ENCODE results near the gene UGT2A3.
"Not testable (repeated sequence)": the region's sequence is repeated elsewhere in the genome, so short reads cannot be mapped to it uniquely, and the experiment has no call there.

UGT2A3 gene

GRCh38 chr4:68953056-68953596 is 1.5 kb upstream of the UGT2A3 start:
- H3K4me1 ChIP-seq (ENCODE audit: control insufficient read depth, low read depth, low read length) = no peaks in the 10 kb centered on the region
- H3K9ac ChIP-seq (ENCODE audit: low read length) = no peak overlapping the region
- no peaks in the 10 kb centered on the region for H3K27me3 ChIP-seq (ENCODE audit: control insufficient read depth, insufficient read depth, low read length)
- H3K27ac ChIP-seq (ENCODE audit: low read length) = no peak overlapping the region
- H3K9me3 ChIP-seq (ENCODE audit: control insufficient read depth, low read depth, low read length) = no peaks in the 10 kb centered on the region
- H3K4me3 ChIP-seq (ENCODE audit: low read length) = no peak overlapping the region
- H3K36me3 ChIP-seq (ENCODE audit: control insufficient read depth, low read depth, low read length) = no peaks in the 10 kb centered on the region

GRCh38 chr4:68951806-68952585 is 392 bp upstream of the UGT2A3 start:
- Histone ChIP-seq H3K4me3 (ENCODE audit: low read length) (no peak overlapping the region), H3K4me1 (ENCODE audit: control insufficient read depth, low read depth, low read length) (no peaks in the 10 kb centered on the region)

GRCh38 chr4:68950033-68950432 is 1.6 kb downstream of the UGT2A3 start:
- Histone ChIP-seq H3K9me3 (ENCODE audit: control insufficient read depth, low read depth, low read length) (no peaks in the 10 kb centered on the region), H3K4me1 (ENCODE audit: control insufficient read depth, low read depth, low read length) (no peaks in the 10 kb centered on the region), H3K27ac (ENCODE audit: low read length) (no peak overlapping the region), H3K27me3 (ENCODE audit: control insufficient read depth, insufficient read depth, low read length) (no peaks in the 10 kb centered on the region), H3K36me3 (ENCODE audit: control insufficient read depth, low read depth, low read length) (no peaks in the 10 kb centered on the region), H3K4me3 (ENCODE audit: low read length) (no peak overlapping the region), H3K9ac (ENCODE audit: low read length) (no peak overlapping the region)

More at GRCh38 chr4:68951806-68952585, 392 bp upstream of the UGT2A3 start:
- Histone ChIP-seq H3K27me3 (ENCODE audit: control insufficient read depth, insufficient read depth, low read length) (no peaks in the 10 kb centered on the region), H3K36me3 (ENCODE audit: control insufficient read depth, low read depth, low read length) (no peaks in the 10 kb centered on the region), H3K27ac (ENCODE audit: low read length) (no peak overlapping the region), H3K9ac (ENCODE audit: low read length) (no peak overlapping the region), H3K9me3 (ENCODE audit: control insufficient read depth, low read depth, low read length) (no peaks in the 10 kb centered on the region)

- no peak overlapping the region for H3K27ac ChIP-seq (ENCODE audit: low read length)
- H3K4me3 ChIP-seq (ENCODE audit: low read length) = no peak overlapping the region
- H3K9me3 ChIP-seq (ENCODE audit: control insufficient read depth, low read depth, low read length) = no peaks in the 10 kb centered on the region
- no peak overlapping the region for H3K9ac ChIP-seq (ENCODE audit: low read length)
- no peaks in the 10 kb centered on the region for H3K36me3 ChIP-seq (ENCODE audit: control insufficient read depth, low read depth, low read length)
- no peaks in the 10 kb centered on the region for H3K27me3 ChIP-seq (ENCODE audit: control insufficient read depth, insufficient read depth, low read length)
- H3K4me1 ChIP-seq (ENCODE audit: control insufficient read depth, low read depth, low read length) = no peaks in the 10 kb centered on the region
Observed at GRCh38 chr4:68948985-68949384, 2.6 kb downstream of the UGT2A3 start.

GRCh38 chr4:68948044-68948743 is 3.4 kb downstream of the UGT2A3 start:
- no peak overlapping the region for H3K27ac ChIP-seq (ENCODE audit: low read length)
- no peaks in the 10 kb centered on the region for H3K36me3 ChIP-seq (ENCODE audit: control insufficient read depth, low read depth, low read length)
- H3K9me3 ChIP-seq (ENCODE audit: control insufficient read depth, low read depth, low read length) = no peaks in the 10 kb centered on the region
- no peak overlapping the region for H3K4me3 ChIP-seq (ENCODE audit: low read length)
- no peaks in the 10 kb centered on the region for H3K4me1 ChIP-seq (ENCODE audit: control insufficient read depth, low read depth, low read length)
- H3K27me3 ChIP-seq (ENCODE audit: control insufficient read depth, insufficient read depth, low read length) = no peaks in the 10 kb centered on the region
- no peak overlapping the region for H3K9ac ChIP-seq (ENCODE audit: low read length)

GRCh38 chr4:68929076-68929737 is 22.4 kb downstream of the UGT2A3 start:
- no peaks in the 10 kb centered on the region for H3K36me3 ChIP-seq (ENCODE audit: control insufficient read depth, low read depth, low read length)
- H3K9ac ChIP-seq (ENCODE audit: low read length) = no peak overlapping the region
- H3K4me3 ChIP-seq (ENCODE audit: low read length) = no peak overlapping the region
- H3K27me3 ChIP-seq (ENCODE audit: control insufficient read depth, insufficient read depth, low read length) = no peaks in the 10 kb centered on the region
- H3K4me1 ChIP-seq (ENCODE audit: control insufficient read depth, low read depth, low read length) = peaks cover 5% of the 10 kb centered on the region
- H3K27ac ChIP-seq (ENCODE audit: low read length) = no peak overlapping the region
- H3K9me3 ChIP-seq (ENCODE audit: control insufficient read depth, low read depth, low read length) = no peaks in the 10 kb centered on the region

GRCh38 chr4:68927165-68927564 is 24.4 kb downstream of the UGT2A3 start:
- Histone ChIP-seq H3K27ac (ENCODE audit: low read length) (no peak overlapping the region), H3K27me3 (ENCODE audit: control insufficient read depth, insufficient read depth, low read length) (no peaks in the 10 kb centered on the region), H3K4me3 (ENCODE audit: low read length) (no peak overlapping the region), H3K9ac (ENCODE audit: low read length) (no peak overlapping the region), H3K36me3 (ENCODE audit: control insufficient read depth, low read depth, low read length) (no peaks in the 10 kb centered on the region), H3K4me1 (ENCODE audit: control insufficient read depth, low read depth, low read length) (peaks cover 5% of the 10 kb centered on the region), H3K9me3 (ENCODE audit: control insufficient read depth, low read depth, low read length) (no peaks in the 10 kb centered on the region)

GRCh38 chr4:68922202-68922601 is 29.4 kb downstream of the UGT2A3 start:
- not testable (repeated sequence) for H3K36me3 ChIP-seq (ENCODE audit: control insufficient read depth, low read depth, low read length); H3K9ac ChIP-seq (ENCODE audit: low read length); H3K4me1 ChIP-seq (ENCODE audit: control insufficient read depth, low read depth, low read length); H3K4me3 ChIP-seq (ENCODE audit: low read length); H3K9me3 ChIP-seq (ENCODE audit: control insufficient read depth, low read depth, low read length); H3K27me3 ChIP-seq (ENCODE audit: control insufficient read depth, insufficient read depth, low read length); H3K27ac ChIP-seq (ENCODE audit: low read length)

GRCh38 chr4:68921051-68921450 is 30.6 kb downstream of the UGT2A3 start:
- Histone ChIP-seq H3K4me3 (ENCODE audit: low read length) (no peak overlapping the region), H3K9me3 (ENCODE audit: control insufficient read depth, low read depth, low read length) (no peaks in the 10 kb centered on the region), H3K4me1 (ENCODE audit: control insufficient read depth, low read depth, low read length) (no peaks in the 10 kb centered on the region), H3K27ac (ENCODE audit: low read length) (no peak overlapping the region), H3K9ac (ENCODE audit: low read length) (no peak overlapping the region), H3K36me3 (ENCODE audit: control insufficient read depth, low read depth, low read length) (no peaks in the 10 kb centered on the region), H3K27me3 (ENCODE audit: control insufficient read depth, insufficient read depth, low read length) (no peaks in the 10 kb centered on the region)

- Histone ChIP-seq H3K4me3 (ENCODE audit: low read length) (no peak overlapping the region), H3K9me3 (ENCODE audit: control insufficient read depth, low read depth, low read length) (no peaks in the 10 kb centered on the region), H3K36me3 (ENCODE audit: control insufficient read depth, low read depth, low read length) (no peaks in the 10 kb centered on the region), H3K4me1 (ENCODE audit: control insufficient read depth, low read depth, low read length) (peaks cover 4% of the 10 kb centered on the region), H3K27ac (ENCODE audit: low read length) (no peak overlapping the region), H3K9ac (ENCODE audit: low read length) (no peak overlapping the region), H3K27me3 (ENCODE audit: control insufficient read depth, insufficient read depth, low read length) (no peaks in the 10 kb centered on the region)
Observed at GRCh38 chr4:68917016-68917415, 34.6 kb downstream of the UGT2A3 start.

GRCh38 chr4:68912807-68913206 is 38.8 kb downstream of the UGT2A3 start:
- no peak overlapping the region for H3K9ac ChIP-seq (ENCODE audit: low read length)
- H3K4me1 ChIP-seq (ENCODE audit: control insufficient read depth, low read depth, low read length) = peaks cover 8% of the 10 kb centered on the region
- H3K27me3 ChIP-seq (ENCODE audit: control insufficient read depth, insufficient read depth, low read length) = no peaks in the 10 kb centered on the region
- no peak overlapping the region for H3K27ac ChIP-seq (ENCODE audit: low read length)
- no peak overlapping the region for H3K4me3 ChIP-seq (ENCODE audit: low read length)
- H3K9me3 ChIP-seq (ENCODE audit: control insufficient read depth, low read depth, low read length) = no peaks in the 10 kb centered on the region
- no peaks in the 10 kb centered on the region for H3K36me3 ChIP-seq (ENCODE audit: control insufficient read depth, low read depth, low read length)
